ENCODE data around the gene NEMF. TPM values are rescaled to one million over a fixed set of nuclear protein-coding genes. Genes with fewer than 3 reads are reported as not detected.
"Not testable (repeated sequence)": the region's sequence is repeated elsewhere in the genome, so short reads cannot be mapped to it uniquely, and the experiment has no call there.

Gene NEMF
- 166 TPM for total RNA-seq

- peak within 1 kb of the TSS; percentile 96 for H3K4me3 ChIP-seq (ENCODE audit: low read length)
- H3K9me3 ChIP-seq (ENCODE audit: low read depth, low read length), result no peaks in the 10 kb centered on the region
- no peaks in the 10 kb centered on the region for H3K27me3 ChIP-seq (ENCODE audit: insufficient read depth, low read length)
Observed at GRCh38 chr14:49852301-49853157, at the start of gene NEMF. NEMF (minus strand) TSS chr14:49852788; CDS start chr14:49852753, 35 bp downstream.

GRCh38 chr14:49900973-49901372 lies 48.4 kb upstream of the NEMF start:
- no peak overlapping the region for H3K4me3 ChIP-seq (ENCODE audit: low read length)
- H3K27me3 ChIP-seq (ENCODE audit: insufficient read depth, low read length), result no peaks in the 10 kb centered on the region
- H3K9me3 ChIP-seq (ENCODE audit: low read depth, low read length), result no peaks in the 10 kb centered on the region
- H3K4me1 ChIP-seq (ENCODE audit: insufficient read depth, low read length), result peaks cover 15% of the 10 kb centered on the region

More at GRCh38 chr14:49852301-49853157, at the start of gene NEMF:
- H3K4me1 ChIP-seq (ENCODE audit: insufficient read depth, low read length), result peaks cover 26% of the 10 kb centered on the region

- H3K4me1 ChIP-seq (ENCODE audit: insufficient read depth, low read length), result peaks cover 16% of the 10 kb centered on the region
- H3K27me3 ChIP-seq (ENCODE audit: insufficient read depth, low read length), result no peaks in the 10 kb centered on the region
- H3K4me3 ChIP-seq (ENCODE audit: low read length), result no peak overlapping the region
- H3K9me3 ChIP-seq (ENCODE audit: low read depth, low read length), result no peaks in the 10 kb centered on the region
Observed at GRCh38 chr14:49898485-49898884, 45.9 kb upstream of the NEMF start.

- H3K4me1 ChIP-seq (ENCODE audit: insufficient read depth, low read length), result peaks cover 16% of the 10 kb centered on the region
- no peaks in the 10 kb centered on the region for H3K27me3 ChIP-seq (ENCODE audit: insufficient read depth, low read length)
- H3K4me3 ChIP-seq (ENCODE audit: low read length), result no peak overlapping the region
- H3K9me3 ChIP-seq (ENCODE audit: low read depth, low read length), result no peaks in the 10 kb centered on the region
Observed at GRCh38 chr14:49897965-49898364, 45.4 kb upstream of the NEMF start.

GRCh38 chr14:49897414-49897813 lies 44.8 kb upstream of the NEMF start:
- no peaks in the 10 kb centered on the region for H3K9me3 ChIP-seq (ENCODE audit: low read depth, low read length)
- H3K4me3 ChIP-seq (ENCODE audit: low read length), result no peak overlapping the region
- no peaks in the 10 kb centered on the region for H3K27me3 ChIP-seq (ENCODE audit: insufficient read depth, low read length)
- peaks cover 17% of the 10 kb centered on the region for H3K4me1 ChIP-seq (ENCODE audit: insufficient read depth, low read length)

GRCh38 chr14:49896966-49897365 lies 44.4 kb upstream of the NEMF start:
- Histone ChIP-seq H3K4me3 (ENCODE audit: low read length) (no peak overlapping the region), H3K9me3 (ENCODE audit: low read depth, low read length) (no peaks in the 10 kb centered on the region), H3K27me3 (ENCODE audit: insufficient read depth, low read length) (no peaks in the 10 kb centered on the region), H3K4me1 (ENCODE audit: insufficient read depth, low read length) (peaks cover 22% of the 10 kb centered on the region)

GRCh38 chr14:49896272-49896671 lies 43.7 kb upstream of the NEMF start:
- H3K27me3 ChIP-seq (ENCODE audit: insufficient read depth, low read length); H3K9me3 ChIP-seq (ENCODE audit: low read depth, low read length): not testable (repeated sequence)
- H3K4me3 ChIP-seq (ENCODE audit: low read length), result peak overlapping the region; percentile 97
- peaks cover 27% of the 10 kb centered on the region for H3K4me1 ChIP-seq (ENCODE audit: insufficient read depth, low read length)

- H3K9me3 ChIP-seq (ENCODE audit: low read depth, low read length), result no peaks in the 10 kb centered on the region
- peaks cover 27% of the 10 kb centered on the region for H3K4me1 ChIP-seq (ENCODE audit: insufficient read depth, low read length)
- no peaks in the 10 kb centered on the region for H3K27me3 ChIP-seq (ENCODE audit: insufficient read depth, low read length)
- H3K4me3 ChIP-seq (ENCODE audit: low read length), result peak overlapping the region; percentile 97
Observed at GRCh38 chr14:49895480-49895879, 42.9 kb upstream of the NEMF start.

- not testable (repeated sequence) for H3K27me3 ChIP-seq (ENCODE audit: insufficient read depth, low read length); H3K9me3 ChIP-seq (ENCODE audit: low read depth, low read length)
- H3K4me1 ChIP-seq (ENCODE audit: insufficient read depth, low read length), result peaks cover 27% of the 10 kb centered on the region
- H3K4me3 ChIP-seq (ENCODE audit: low read length), result peak overlapping the region; percentile 97
Observed at GRCh38 chr14:49894214-49895107, 41.9 kb upstream of the NEMF start.

- H3K27me3 ChIP-seq (ENCODE audit: insufficient read depth, low read length), result no peaks in the 10 kb centered on the region
- H3K4me3 ChIP-seq (ENCODE audit: low read length), result peak overlapping the region; percentile 97
- H3K9me3 ChIP-seq (ENCODE audit: low read depth, low read length), result no peaks in the 10 kb centered on the region
- peaks cover 22% of the 10 kb centered on the region for H3K4me1 ChIP-seq (ENCODE audit: insufficient read depth, low read length)
Observed at GRCh38 chr14:49893309-49894213, 41.0 kb upstream of the NEMF start.

- Histone ChIP-seq H3K27me3 (ENCODE audit: insufficient read depth, low read length) (no peaks in the 10 kb centered on the region), H3K9me3 (ENCODE audit: low read depth, low read length) (no peaks in the 10 kb centered on the region), H3K4me3 (ENCODE audit: low read length) (peak within 1 kb of the TSS; percentile 97), H3K4me1 (ENCODE audit: insufficient read depth, low read length) (peaks cover 22% of the 10 kb centered on the region)
Observed at GRCh38 chr14:49892636-49893308, 40.2 kb upstream of the NEMF start, which contains the start of gene ARF6. ARF6 (plus strand) TSS chr14:49893082; CDS start chr14:49893737, 655 bp downstream.

- peak overlapping the region; percentile 97 for H3K4me3 ChIP-seq (ENCODE audit: low read length)
- H3K9me3 ChIP-seq (ENCODE audit: low read depth, low read length), result no peaks in the 10 kb centered on the region
- H3K27me3 ChIP-seq (ENCODE audit: insufficient read depth, low read length), result no peaks in the 10 kb centered on the region
- peaks cover 22% of the 10 kb centered on the region for H3K4me1 ChIP-seq (ENCODE audit: insufficient read depth, low read length)
Observed at GRCh38 chr14:49892301-49892635, 39.7 kb upstream of the NEMF start.

GRCh38 chr14:49888293-49888692 lies 35.7 kb upstream of the NEMF start:
- Histone ChIP-seq H3K27me3 (ENCODE audit: insufficient read depth, low read length) (no peaks in the 10 kb centered on the region), H3K4me3 (ENCODE audit: low read length) (no peak overlapping the region), H3K9me3 (ENCODE audit: low read depth, low read length) (no peaks in the 10 kb centered on the region), H3K4me1 (ENCODE audit: insufficient read depth, low read length) (peaks cover 11% of the 10 kb centered on the region)

GRCh38 chr14:49886523-49886922 lies 33.9 kb upstream of the NEMF start:
- peaks cover 12% of the 10 kb centered on the region for H3K4me1 ChIP-seq (ENCODE audit: insufficient read depth, low read length)
- H3K4me3 ChIP-seq (ENCODE audit: low read length), result no peak overlapping the region
- no peaks in the 10 kb centered on the region for H3K9me3 ChIP-seq (ENCODE audit: low read depth, low read length)
- no peaks in the 10 kb centered on the region for H3K27me3 ChIP-seq (ENCODE audit: insufficient read depth, low read length)
